GM23338 (cell line): ENCODE results near the gene PLEKHA7.

ENCODE experiments used
- CREB1 ChIP-seq: fragments of 250-450 bp; sonication (Bioruptor Pico); IDR thresholded peaks from 2 replicates; pipeline ENCODE4 v1.5.0; 2020; ENCODE audit warnings: low read depth, mild to moderate bottlenecking, moderate library complexity
- CTCF ChIP-seq, 2 experiments: fragments of 200-600 bp in 1 of 2; sonication (generic) in 1 of 2; conservative IDR thresholded peaks; 2 replicates each; pipeline versions ENCODE4 v1.5.1 to v1.6.1; 2016 to 2017; ENCODE audit warnings: antibody characterized with exemption in 2 of 2, low read depth in 2 of 2, mild to moderate bottlenecking in 2 of 2, moderate library complexity in 1 of 2
- EZH2 ChIP-seq: fragments of 200-600 bp; sonication (generic); IDR thresholded peaks from one replicate; pipeline ENCODE4 v1.8.0; 2017; ENCODE audit warnings: antibody characterized with exemption, mild to moderate bottlenecking, low read depth; ENCODE audit not compliant: unreplicated experiment
- EZH2phosphoT487 ChIP-seq: fragments of 200-600 bp; sonication (generic); IDR thresholded peaks from one replicate; pipeline ENCODE4 v1.8.1; 2018; ENCODE audit warnings: antibody characterized with exemption; ENCODE audit not compliant: unreplicated experiment
- JUNB ChIP-seq: IDR thresholded peaks from one replicate; pipeline ENCODE4 v1.6.1; 2016; ENCODE audit warnings: antibody characterized with exemption; ENCODE audit not compliant: unreplicated experiment
- NANOG ChIP-seq: IDR thresholded peaks from 2 replicates; pipeline ENCODE4 v1.6.1; 2016; ENCODE audit warnings: antibody characterized with exemption, borderline replicate concordance
- POLR2AphosphoS5 ChIP-seq: IDR thresholded peaks from 2 replicates; pipeline ENCODE4 v1.6.1; 2016; ENCODE audit warnings: antibody characterized with exemption, low read depth
- REST ChIP-seq: IDR thresholded peaks from one replicate; pipeline ENCODE4 v1.6.1; 2018; ENCODE audit warnings: antibody characterized with exemption; ENCODE audit not compliant: unreplicated experiment
- STAT1 ChIP-seq: IDR thresholded peaks from one replicate; pipeline ENCODE4 v1.6.1; 2016; ENCODE audit warnings: antibody characterized with exemption; ENCODE audit not compliant: unreplicated experiment
- ZNF114 ChIP-seq: fragments of 250-450 bp; sonication (Bioruptor Pico); IDR thresholded peaks from 2 replicates; pipeline ENCODE4 v1.5.0; 2020; ENCODE audit warnings: mild to moderate bottlenecking, moderate library complexity
- ZNF331 ChIP-seq: fragments of 250-450 bp; sonication (Bioruptor Pico); IDR thresholded peaks from 2 replicates; pipeline ENCODE4 v1.5.0; 2020; ENCODE audit warnings: low read depth, mild to moderate bottlenecking, moderate library complexity
- TF ChIP-seq, protein P1 (sequence below): IDR thresholded peaks from 2 replicates; pipeline ENCODE4 v1.6.1; 2016; ENCODE audit warnings: antibody characterized with exemption
- TF ChIP-seq, protein P2 (sequence below): fragments of 250-450 bp; sonication (Bioruptor Pico); IDR thresholded peaks from 2 replicates; pipeline ENCODE4 v1.5.0; 2020; ENCODE audit warnings: mild to moderate bottlenecking, moderate library complexity

- TF ChIP-seq CTCF (conservative IDR thresholded peaks at IDR 0.05; ENCODE audit: low read depth in 2 of 2) (no peak), POLR2AphosphoS5 (no peak), EZH2 (no peak), REST (no peak), STAT1 (no peak), JUNB (no peak), CREB1 (CRISPR knock-in tag) (no peak), EZH2phosphoT487 (no peak), ZNF331 (CRISPR knock-in tag) (no peak), NANOG (no peak), ZNF114 (CRISPR knock-in tag) (no peak)
- TF ChIP-seq, protein P1, sequence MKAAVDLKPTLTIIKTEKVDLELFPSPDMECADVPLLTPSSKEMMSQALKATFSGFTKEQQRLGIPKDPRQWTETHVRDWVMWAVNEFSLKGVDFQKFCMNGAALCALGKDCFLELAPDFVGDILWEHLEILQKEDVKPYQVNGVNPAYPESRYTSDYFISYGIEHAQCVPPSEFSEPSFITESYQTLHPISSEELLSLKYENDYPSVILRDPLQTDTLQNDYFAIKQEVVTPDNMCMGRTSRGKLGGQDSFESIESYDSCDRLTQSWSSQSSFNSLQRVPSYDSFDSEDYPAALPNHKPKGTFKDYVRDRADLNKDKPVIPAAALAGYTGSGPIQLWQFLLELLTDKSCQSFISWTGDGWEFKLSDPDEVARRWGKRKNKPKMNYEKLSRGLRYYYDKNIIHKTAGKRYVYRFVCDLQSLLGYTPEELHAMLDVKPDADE: no peak
- TF ChIP-seq, protein P2, sequence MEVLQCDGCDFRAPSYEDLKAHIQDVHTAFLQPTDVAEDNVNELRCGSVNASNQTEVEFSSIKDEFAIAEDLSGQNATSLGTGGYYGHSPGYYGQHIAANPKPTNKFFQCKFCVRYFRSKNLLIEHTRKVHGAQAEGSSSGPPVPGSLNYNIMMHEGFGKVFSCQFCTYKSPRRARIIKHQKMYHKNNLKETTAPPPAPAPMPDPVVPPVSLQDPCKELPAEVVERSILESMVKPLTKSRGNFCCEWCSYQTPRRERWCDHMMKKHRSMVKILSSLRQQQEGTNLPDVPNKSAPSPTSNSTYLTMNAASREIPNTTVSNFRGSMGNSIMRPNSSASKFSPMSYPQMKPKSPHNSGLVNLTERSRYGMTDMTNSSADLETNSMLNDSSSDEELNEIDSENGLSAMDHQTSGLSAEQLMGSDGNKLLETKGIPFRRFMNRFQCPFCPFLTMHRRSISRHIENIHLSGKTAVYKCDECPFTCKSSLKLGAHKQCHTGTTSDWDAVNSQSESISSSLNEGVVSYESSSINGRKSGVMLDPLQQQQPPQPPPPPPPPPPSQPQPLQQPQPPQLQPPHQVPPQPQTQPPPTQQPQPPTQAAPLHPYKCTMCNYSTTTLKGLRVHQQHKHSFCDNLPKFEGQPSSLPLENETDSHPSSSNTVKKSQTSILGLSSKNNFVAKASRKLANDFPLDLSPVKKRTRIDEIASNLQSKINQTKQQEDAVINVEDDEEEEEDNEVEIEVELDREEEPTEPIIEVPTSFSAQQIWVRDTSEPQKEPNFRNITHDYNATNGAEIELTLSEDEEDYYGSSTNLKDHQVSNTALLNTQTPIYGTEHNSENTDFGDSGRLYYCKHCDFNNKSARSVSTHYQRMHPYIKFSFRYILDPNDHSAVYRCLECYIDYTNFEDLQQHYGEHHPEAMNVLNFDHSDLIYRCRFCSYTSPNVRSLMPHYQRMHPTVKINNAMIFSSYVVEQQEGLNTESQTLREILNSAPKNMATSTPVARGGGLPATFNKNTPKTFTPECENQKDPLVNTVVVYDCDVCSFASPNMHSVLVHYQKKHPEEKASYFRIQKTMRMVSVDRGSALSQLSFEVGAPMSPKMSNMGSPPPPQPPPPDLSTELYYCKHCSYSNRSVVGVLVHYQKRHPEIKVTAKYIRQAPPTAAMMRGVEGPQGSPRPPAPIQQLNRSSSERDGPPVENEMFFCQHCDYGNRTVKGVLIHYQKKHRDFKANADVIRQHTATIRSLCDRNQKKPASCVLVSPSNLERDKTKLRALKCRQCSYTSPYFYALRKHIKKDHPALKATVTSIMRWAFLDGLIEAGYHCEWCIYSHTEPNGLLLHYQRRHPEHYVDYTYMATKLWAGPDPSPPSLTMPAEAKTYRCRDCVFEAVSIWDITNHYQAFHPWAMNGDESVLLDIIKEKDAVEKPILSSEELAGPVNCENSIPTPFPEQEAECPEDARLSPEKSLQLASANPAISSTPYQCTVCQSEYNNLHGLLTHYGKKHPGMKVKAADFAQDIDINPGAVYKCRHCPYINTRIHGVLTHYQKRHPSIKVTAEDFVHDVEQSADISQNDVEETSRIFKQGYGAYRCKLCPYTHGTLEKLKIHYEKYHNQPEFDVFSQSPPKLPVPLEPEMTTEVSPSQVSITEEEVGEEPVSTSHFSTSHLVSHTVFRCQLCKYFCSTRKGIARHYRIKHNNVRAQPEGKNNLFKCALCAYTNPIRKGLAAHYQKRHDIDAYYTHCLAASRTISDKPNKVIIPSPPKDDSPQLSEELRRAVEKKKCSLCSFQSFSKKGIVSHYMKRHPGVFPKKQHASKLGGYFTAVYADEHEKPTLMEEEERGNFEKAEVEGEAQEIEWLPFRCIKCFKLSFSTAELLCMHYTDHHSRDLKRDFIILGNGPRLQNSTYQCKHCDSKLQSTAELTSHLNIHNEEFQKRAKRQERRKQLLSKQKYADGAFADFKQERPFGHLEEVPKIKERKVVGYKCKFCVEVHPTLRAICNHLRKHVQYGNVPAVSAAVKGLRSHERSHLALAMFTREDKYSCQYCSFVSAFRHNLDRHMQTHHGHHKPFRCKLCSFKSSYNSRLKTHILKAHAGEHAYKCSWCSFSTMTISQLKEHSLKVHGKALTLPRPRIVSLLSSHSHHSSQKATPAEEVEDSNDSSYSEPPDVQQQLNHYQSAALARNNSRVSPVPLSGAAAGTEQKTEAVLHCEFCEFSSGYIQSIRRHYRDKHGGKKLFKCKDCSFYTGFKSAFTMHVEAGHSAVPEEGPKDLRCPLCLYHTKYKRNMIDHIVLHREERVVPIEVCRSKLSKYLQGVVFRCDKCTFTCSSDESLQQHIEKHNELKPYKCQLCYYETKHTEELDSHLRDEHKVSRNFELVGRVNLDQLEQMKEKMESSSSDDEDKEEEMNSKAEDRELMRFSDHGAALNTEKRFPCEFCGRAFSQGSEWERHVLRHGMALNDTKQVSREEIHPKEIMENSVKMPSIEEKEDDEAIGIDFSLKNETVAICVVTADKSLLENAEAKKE (CRISPR knock-in tag): no peak
Observed at GRCh38 chr11:16839821-16840220, 174.4 kb downstream of the PLEKHA7 start.
